OCI-LY1 (cell line): ENCODE results near the gene BEND7.
"Not testable (repeated sequence)": the region's sequence is repeated elsewhere in the genome, so short reads cannot be mapped to it uniquely, and the experiment has no call there.

Experiments
- H2AFZ ChIP-seq: fragments of 200-600 bp; sonication (generic), shearing (Covaris generic); 2 replicates; pipeline ENCODE4 v1.6.0; 2014; ENCODE audit warnings: antibody characterized with exemption, mild to moderate bottlenecking, low read length
- H3F3A ChIP-seq: fragments of 200-600 bp; sonication (generic), shearing (Covaris generic); 2 replicates; pipeline ENCODE4 v1.6.0; 2014; ENCODE audit warnings: mild to moderate bottlenecking, antibody characterized with exemption, low read length, moderate library complexity; ENCODE audit not compliant: insufficient read depth
- H3K27ac ChIP-seq: fragments of 200-600 bp; sonication (generic); 2 replicates; pipeline ENCODE4 v1.5.1; 2014; ENCODE audit warnings: low read length, mixed run types, mild to moderate bottlenecking, low read depth; ENCODE audit not compliant: poor library complexity, severe bottlenecking
- H3K27me3 ChIP-seq: fragments of 200-600 bp; sonication (generic); 2 replicates; pipeline ENCODE4 v1.6.0; 2014; ENCODE audit warnings: antibody characterized with exemption, mild to moderate bottlenecking, low read length, moderate library complexity; ENCODE audit not compliant: insufficient read depth
- H3K36me3 ChIP-seq: fragments of 200-600 bp; sonication (generic); 2 replicates; pipeline ENCODE4 v1.6.1; 2014; ENCODE audit warnings: mild to moderate bottlenecking, antibody characterized with exemption, low read length, moderate library complexity, mixed read lengths; ENCODE audit not compliant: insufficient read depth
- H3K4me1 ChIP-seq: fragments of 200-600 bp; sonication (generic); 2 replicates; pipeline ENCODE4 v1.5.1; 2014; ENCODE audit warnings: mild to moderate bottlenecking, low read length, moderate library complexity; ENCODE audit not compliant: insufficient read depth, severe bottlenecking
- H3K4me2 ChIP-seq: fragments of 200-600 bp; sonication (generic), shearing (Covaris generic); 2 replicates; pipeline ENCODE4 v1.6.1; 2014; ENCODE audit warnings: low read length
- H3K4me3 ChIP-seq: fragments of 200-600 bp; sonication (generic); 2 replicates; pipeline ENCODE4 v1.5.1; 2014; ENCODE audit warnings: low read length, low read depth, mild to moderate bottlenecking, mixed read lengths; ENCODE audit not compliant: poor library complexity, severe bottlenecking
- H3K79me2 ChIP-seq: fragments of 200-600 bp; shearing (Covaris generic); 2 replicates; pipeline ENCODE4 v1.6.1; 2016; ENCODE audit warnings: mixed run types, low read length, mixed read lengths; ENCODE audit not compliant: insufficient read depth
- H3K9ac ChIP-seq: fragments of 200-600 bp; sonication (generic), shearing (Covaris generic); 2 replicates; pipeline ENCODE4 v1.6.1; 2014; ENCODE audit warnings: mild to moderate bottlenecking, low read length, mixed read lengths
- H3K9me2 ChIP-seq: fragments of 200-600 bp; sonication (generic), shearing (Covaris generic); 2 replicates; pipeline ENCODE4 v1.6.1; 2014; ENCODE audit warnings: low read depth, mild to moderate bottlenecking, low read length, mixed read lengths
- H3K9me3 ChIP-seq: fragments of 200-600 bp; shearing (Covaris generic); 2 replicates; pipeline ENCODE4 v1.6.1; 2014; ENCODE audit warnings: low read length, mixed read lengths
- H4K20me1 ChIP-seq: fragments of 200-600 bp; sonication (generic), shearing (Covaris generic); 2 replicates; pipeline ENCODE4 v1.6.0; 2016; ENCODE audit warnings: mild to moderate bottlenecking, low read length; ENCODE audit not compliant: insufficient read depth
- EZH2 ChIP-seq: fragments of 200-600 bp; sonication (generic), shearing (Covaris generic); IDR thresholded peaks from 2 replicates; pipeline ENCODE4 v1.8.0; 2017; ENCODE audit warnings: borderline replicate concordance, mixed run types, mild to moderate bottlenecking, antibody characterized with exemption, low read length, moderate library complexity, mixed read lengths
- TF ChIP-seq, protein P1 (sequence below): fragments of 200-600 bp; sonication (generic), shearing (Covaris generic); IDR thresholded peaks from 2 replicates; pipeline ENCODE4 v1.5.1; 2017; ENCODE audit warnings: mild to moderate bottlenecking, antibody characterized with exemption, low read length, moderate library complexity, mixed read lengths

The BEND7 gene

GRCh38 chr10:13404791-13405190 lies 124.0 kb downstream of the BEND7 start:
- Histone ChIP-seq H3K9ac (no peak overlapping the region), H3K4me2 (no peak overlapping the region), H3K36me3 (no peaks in the 10 kb centered on the region), H4K20me1 (no peaks in the 10 kb centered on the region), H3F3A (no peaks in the 10 kb centered on the region), H3K9me3 (no peaks in the 10 kb centered on the region), H3K27me3 (no peaks in the 10 kb centered on the region), H3K9me2 (no peaks in the 10 kb centered on the region), H2AFZ (no peak overlapping the region), H3K79me2 (no peaks in the 10 kb centered on the region), H3K27ac (no peak overlapping the region), H3K4me1 (no peaks in the 10 kb centered on the region), H3K4me3 (no peak overlapping the region)
- TF ChIP-seq, protein P1, sequence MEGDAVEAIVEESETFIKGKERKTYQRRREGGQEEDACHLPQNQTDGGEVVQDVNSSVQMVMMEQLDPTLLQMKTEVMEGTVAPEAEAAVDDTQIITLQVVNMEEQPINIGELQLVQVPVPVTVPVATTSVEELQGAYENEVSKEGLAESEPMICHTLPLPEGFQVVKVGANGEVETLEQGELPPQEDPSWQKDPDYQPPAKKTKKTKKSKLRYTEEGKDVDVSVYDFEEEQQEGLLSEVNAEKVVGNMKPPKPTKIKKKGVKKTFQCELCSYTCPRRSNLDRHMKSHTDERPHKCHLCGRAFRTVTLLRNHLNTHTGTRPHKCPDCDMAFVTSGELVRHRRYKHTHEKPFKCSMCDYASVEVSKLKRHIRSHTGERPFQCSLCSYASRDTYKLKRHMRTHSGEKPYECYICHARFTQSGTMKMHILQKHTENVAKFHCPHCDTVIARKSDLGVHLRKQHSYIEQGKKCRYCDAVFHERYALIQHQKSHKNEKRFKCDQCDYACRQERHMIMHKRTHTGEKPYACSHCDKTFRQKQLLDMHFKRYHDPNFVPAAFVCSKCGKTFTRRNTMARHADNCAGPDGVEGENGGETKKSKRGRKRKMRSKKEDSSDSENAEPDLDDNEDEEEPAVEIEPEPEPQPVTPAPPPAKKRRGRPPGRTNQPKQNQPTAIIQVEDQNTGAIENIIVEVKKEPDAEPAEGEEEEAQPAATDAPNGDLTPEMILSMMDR, result no peak
- TF ChIP-seq EZH2, result no peak

- Histone ChIP-seq H3K27me3 (no peaks in the 10 kb centered on the region), H3K4me3 (no peak overlapping the region), H3F3A (no peaks in the 10 kb centered on the region), H2AFZ (no peak overlapping the region), H3K4me2 (no peak overlapping the region), H4K20me1 (no peaks in the 10 kb centered on the region), H3K9me2 (no peaks in the 10 kb centered on the region), H3K79me2 (no peaks in the 10 kb centered on the region), H3K4me1 (no peaks in the 10 kb centered on the region), H3K9me3 (no peaks in the 10 kb centered on the region), H3K36me3 (no peaks in the 10 kb centered on the region), H3K27ac (no peak overlapping the region), H3K9ac (no peak overlapping the region)
- TF ChIP-seq, protein P1, result no peak
- no peak for TF ChIP-seq EZH2
Observed at GRCh38 chr10:13404305-13404759, 124.5 kb downstream of the BEND7 start.

- H3K27ac ChIP-seq, H3K27me3 ChIP-seq, H3K36me3 ChIP-seq, H3F3A ChIP-seq, H4K20me1 ChIP-seq, H2AFZ ChIP-seq, H3K9me2 ChIP-seq, H3K9ac ChIP-seq, H3K4me1 ChIP-seq, H3K4me3 ChIP-seq, H3K9me3 ChIP-seq, H3K79me2 ChIP-seq, H3K4me2 ChIP-seq: not testable (repeated sequence)
Observed at GRCh38 chr10:13403426-13403825, 125.4 kb downstream of the BEND7 start.

DNA sequence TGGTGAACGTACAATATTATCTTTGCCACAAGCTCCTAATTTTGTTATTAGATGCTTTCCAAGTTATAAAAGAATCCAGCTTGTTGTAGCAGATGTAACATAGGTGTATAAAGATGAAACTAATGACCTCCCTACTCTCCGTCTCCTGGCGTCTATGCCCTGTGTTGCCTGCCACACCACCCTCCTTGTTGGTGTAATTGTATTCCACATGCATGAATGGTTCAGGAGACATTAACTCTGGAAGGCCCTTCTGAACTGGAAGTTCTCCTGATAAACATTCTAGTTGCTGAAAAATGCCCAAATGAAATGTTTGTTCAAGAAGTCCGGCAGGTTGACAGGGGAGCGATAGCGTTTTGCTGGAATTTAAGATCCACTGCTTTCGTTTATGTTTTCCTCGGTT lies 126.8 kb downstream of the BEND7 start:
- Histone ChIP-seq H3K9ac (no peak overlapping the region), H4K20me1 (no peaks in the 10 kb centered on the region), H3K4me2 (no peak overlapping the region), H3K27me3 (no peaks in the 10 kb centered on the region), H3K9me2 (no peaks in the 10 kb centered on the region), H3F3A (no peaks in the 10 kb centered on the region), H2AFZ (no peak overlapping the region), H3K79me2 (no peaks in the 10 kb centered on the region), H3K4me1 (no peaks in the 10 kb centered on the region), H3K36me3 (no peaks in the 10 kb centered on the region), H3K9me3 (no peaks in the 10 kb centered on the region), H3K27ac (no peak overlapping the region), H3K4me3 (no peak overlapping the region)
- TF ChIP-seq, protein P1, result no peak
- TF ChIP-seq EZH2, result no peak
